ENCODE data around the gene PALLD. TPM values are rescaled to one million over a fixed set of nuclear protein-coding genes. Genes with fewer than 3 reads are reported as not detected.

PALLD gene
- total RNA-seq, 2 experiments from 2014 or later, result 1.5 to 3.7 TPM

GRCh38 chr4:168636506-168637196 lies 139.8 kb downstream of the PALLD start:
- Mint-ChIP-seq H3K36me3 (no peaks in the 10 kb centered on the region), H3K27ac (no peak overlapping the region), H3K4me1 (peaks cover 8% of the 10 kb centered on the region), H3K27me3 (peaks cover 56% of the 10 kb centered on the region), H3K9me3 (ENCODE audit: low read depth) (no peaks in the 10 kb centered on the region), H3K4me3 (no peak overlapping the region)
- ATAC-seq (no peak), DNase-seq (no peak)
- CTCF ChIA-PET, result no interaction called here

GRCh38 chr4:168637872-168638756 lies 141.3 kb downstream of the PALLD start:
- ATAC-seq, result no peak
- Mint-ChIP-seq H3K4me3 (no peak overlapping the region), H3K4me1 (peaks cover 6% of the 10 kb centered on the region), H3K9me3 (ENCODE audit: low read depth) (no peaks in the 10 kb centered on the region), H3K27ac (no peak overlapping the region), H3K27me3 (peaks cover 41% of the 10 kb centered on the region), H3K36me3 (no peaks in the 10 kb centered on the region)
- CTCF ChIA-PET, result interaction anchor here (0.7 to 1.2 kb wide), 2 partner anchors 9 to 312 kb away, joined by 3 read pairs; no protein-coding TSS in a partner anchor
- no peak for DNase-seq

- Mint-ChIP-seq H3K9me3 (ENCODE audit: low read depth) (no peaks in the 10 kb centered on the region), H3K36me3 (no peaks in the 10 kb centered on the region), H3K4me3 (no peak overlapping the region), H3K27me3 (peaks cover 28% of the 10 kb centered on the region), H3K4me1 (no peaks in the 10 kb centered on the region), H3K27ac (no peak overlapping the region)
- CTCF ChIA-PET, result no interaction called here
- DNase-seq (no peak), ATAC-seq (no peak)
Observed at GRCh38 chr4:168639914-168640313, 143.1 kb downstream of the PALLD start.

DNA sequence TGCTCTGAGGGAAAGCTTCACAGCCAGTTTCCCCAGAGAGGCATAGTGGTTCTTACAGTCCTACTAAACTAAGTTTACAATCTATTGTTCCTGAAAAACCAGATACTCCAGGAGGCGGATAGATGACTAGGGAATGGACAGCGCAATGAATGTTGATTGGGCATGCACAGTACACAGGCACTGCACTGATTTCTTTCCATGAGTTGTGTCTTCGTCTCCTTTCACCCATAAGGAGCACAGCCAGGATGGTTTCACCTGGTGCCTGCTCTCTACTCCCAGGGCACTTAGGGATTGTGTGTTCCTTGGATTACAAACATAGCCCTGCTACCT lies 144.9 kb downstream of the PALLD start:
- no peak overlapping the region for H3K4me3 Mint-ChIP-seq
- CTCF ChIA-PET, result no interaction called here
- peaks cover 17% of the 10 kb centered on the region for H3K27me3 Mint-ChIP-seq
- no peak overlapping the region for H3K27ac Mint-ChIP-seq
- DNase-seq (no peak), ATAC-seq (no peak)
- no peaks in the 10 kb centered on the region for H3K9me3 Mint-ChIP-seq (ENCODE audit: low read depth)
- no peaks in the 10 kb centered on the region for H3K36me3 Mint-ChIP-seq
- H3K4me1 Mint-ChIP-seq, result no peaks in the 10 kb centered on the region

DNA sequence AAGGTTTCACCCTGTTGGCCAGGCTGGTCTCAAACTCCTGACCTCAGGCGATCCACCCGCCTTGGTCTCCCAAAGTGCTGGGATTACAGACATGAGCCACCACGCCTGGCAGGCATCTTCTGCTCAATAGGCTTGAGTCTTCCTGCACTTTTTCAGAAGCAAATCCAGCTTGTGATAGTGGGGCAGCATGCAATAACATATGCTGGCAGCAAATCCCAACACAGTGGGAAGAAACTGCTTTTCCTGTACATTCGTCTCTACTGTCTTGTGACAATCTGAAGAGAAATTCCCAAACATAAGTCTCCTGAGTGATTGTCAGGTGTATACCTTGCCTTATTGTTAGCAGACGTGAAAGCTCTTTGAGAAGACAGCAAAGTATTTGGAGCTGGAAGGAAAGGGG lies 145.7 kb downstream of the PALLD start:
- no peak overlapping the region for H3K4me3 Mint-ChIP-seq
- no peaks in the 10 kb centered on the region for H3K4me1 Mint-ChIP-seq
- H3K27ac Mint-ChIP-seq, result no peak overlapping the region
- H3K9me3 Mint-ChIP-seq (ENCODE audit: low read depth), result no peaks in the 10 kb centered on the region
- peaks cover 13% of the 10 kb centered on the region for H3K27me3 Mint-ChIP-seq
- no peak for DNase-seq
- CTCF ChIA-PET, result no interaction called here
- no peaks in the 10 kb centered on the region for H3K36me3 Mint-ChIP-seq
- ATAC-seq, result no peak

DNA sequence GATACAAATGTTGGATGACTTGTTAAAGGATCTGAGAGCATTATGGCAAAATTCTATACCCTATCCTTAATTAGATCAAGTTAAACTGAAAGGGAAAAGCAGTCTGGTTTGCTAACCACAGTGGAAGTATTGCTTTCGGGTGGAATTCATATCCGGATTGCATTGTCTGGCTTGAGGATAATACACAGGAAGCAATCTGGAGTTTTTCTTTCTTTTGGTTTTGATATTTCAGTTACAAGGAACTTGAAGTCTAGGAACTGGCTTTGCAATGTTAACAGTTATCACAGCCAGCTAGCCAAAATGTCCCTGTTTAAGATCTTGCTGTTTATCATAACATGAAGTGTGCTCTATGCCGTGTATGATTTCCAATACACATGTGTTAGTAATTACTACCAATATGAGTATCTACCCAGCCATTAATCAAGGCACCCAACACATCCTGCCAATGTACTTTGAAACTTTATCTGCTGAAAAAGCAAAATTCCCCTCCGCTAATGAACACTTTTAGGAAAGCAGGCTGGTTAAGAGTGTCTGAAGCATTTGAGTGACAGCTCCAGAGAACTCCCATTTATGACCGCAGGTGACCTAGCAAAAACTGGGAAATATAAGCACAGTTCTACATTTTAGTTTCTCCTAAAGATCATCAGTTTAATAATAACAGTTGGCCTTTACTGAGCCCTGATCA lies 146.4 kb downstream of the PALLD start:
- Mint-ChIP-seq H3K9me3 (ENCODE audit: low read depth) (no peaks in the 10 kb centered on the region), H3K27ac (no peak overlapping the region), H3K4me1 (no peaks in the 10 kb centered on the region), H3K4me3 (no peak overlapping the region), H3K36me3 (no peaks in the 10 kb centered on the region), H3K27me3 (peaks cover 17% of the 10 kb centered on the region)
- CTCF ChIA-PET, result interaction anchor here (0.7 kb wide), 1 partner anchor 839 kb away, joined by 3 read pairs; no protein-coding TSS in a partner anchor
- ATAC-seq (no peak), DNase-seq (no peak)

GRCh38 chr4:168643796-168644159 lies 146.9 kb downstream of the PALLD start:
- no peaks in the 10 kb centered on the region for H3K4me1 Mint-ChIP-seq
- CTCF ChIA-PET, result interaction anchor here (0.7 kb wide), 1 partner anchor 839 kb away, joined by 3 read pairs; no protein-coding TSS in a partner anchor
- H3K4me3 Mint-ChIP-seq, result no peak overlapping the region
- H3K27me3 Mint-ChIP-seq, result peaks cover 17% of the 10 kb centered on the region
- H3K36me3 Mint-ChIP-seq, result no peaks in the 10 kb centered on the region
- no peaks in the 10 kb centered on the region for H3K9me3 Mint-ChIP-seq (ENCODE audit: low read depth)
- ATAC-seq, result no peak
- no peak for DNase-seq
- H3K27ac Mint-ChIP-seq, result no peak overlapping the region

DNA sequence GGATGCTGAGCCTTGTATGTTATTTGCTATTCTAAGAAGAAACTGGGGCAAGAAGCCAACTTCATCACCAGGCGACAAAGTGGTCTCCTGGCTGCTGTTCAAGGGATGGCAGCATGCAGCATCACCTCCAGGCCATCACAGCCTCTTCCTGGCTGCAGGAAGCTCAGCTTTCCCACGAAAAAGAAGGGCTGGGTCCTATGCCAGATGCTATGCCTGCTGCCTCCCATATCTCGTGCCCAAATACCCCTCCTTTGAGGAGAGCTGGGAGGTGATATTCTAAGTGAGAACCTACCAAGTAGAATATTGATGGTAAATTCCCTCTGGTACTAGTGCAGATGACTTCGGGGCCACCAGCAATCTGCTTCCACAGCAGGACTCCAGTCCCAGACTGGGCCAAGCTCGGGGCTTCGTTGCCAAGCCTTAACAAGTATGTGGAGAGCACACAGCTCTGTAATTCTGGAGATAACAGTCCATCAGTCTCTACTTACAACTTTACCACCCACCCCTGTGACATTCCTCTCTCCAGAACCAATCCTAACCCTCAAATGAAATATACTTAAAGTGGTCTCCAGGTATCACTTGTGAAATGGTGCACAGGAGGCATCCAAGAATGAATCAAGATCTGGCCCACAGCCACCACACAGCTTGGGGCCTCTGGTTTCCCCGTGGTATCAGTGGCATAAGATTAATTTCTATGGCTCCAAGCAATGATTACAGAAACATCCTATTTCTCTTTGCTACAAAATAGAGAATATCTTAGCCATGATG lies 149.3 kb downstream of the PALLD start:
- no peaks in the 10 kb centered on the region for H3K4me1 Mint-ChIP-seq
- CTCF ChIA-PET, result no interaction called here
- DNase-seq, result no peak

GRCh38 chr4:168647646-168648375 lies 151.0 kb downstream of the PALLD start:
- no peaks in the 10 kb centered on the region for H3K9me3 Mint-ChIP-seq (ENCODE audit: low read depth)
- CTCF ChIA-PET, result interaction anchor here (0.7 to 1.4 kb wide), 2 partner anchors 9 to 274 kb away, joined by 3 read pairs; no protein-coding TSS in a partner anchor
- H3K27me3 Mint-ChIP-seq, result peaks cover 35% of the 10 kb centered on the region
- ATAC-seq (no peak), DNase-seq (no peak)
- H3K4me1 Mint-ChIP-seq, result no peaks in the 10 kb centered on the region
- H3K27ac Mint-ChIP-seq, result no peak overlapping the region
- no peak overlapping the region for H3K4me3 Mint-ChIP-seq
- no peaks in the 10 kb centered on the region for H3K36me3 Mint-ChIP-seq

More for the DNA sequence above, 149.3 kb downstream of the PALLD start:
- no peak overlapping the region for H3K4me3 Mint-ChIP-seq
- no peak overlapping the region for H3K27ac Mint-ChIP-seq
- no peaks in the 10 kb centered on the region for H3K36me3 Mint-ChIP-seq
- peaks cover 26% of the 10 kb centered on the region for H3K27me3 Mint-ChIP-seq
- no peaks in the 10 kb centered on the region for H3K9me3 Mint-ChIP-seq (ENCODE audit: low read depth)
- no peak for ATAC-seq

GRCh38 chr4:168648494-168648893 lies 151.6 kb downstream of the PALLD start:
- Mint-ChIP-seq H3K4me1 (no peaks in the 10 kb centered on the region), H3K4me3 (no peak overlapping the region), H3K27ac (no peak overlapping the region), H3K27me3 (peaks cover 37% of the 10 kb centered on the region), H3K36me3 (no peaks in the 10 kb centered on the region), H3K9me3 (ENCODE audit: low read depth) (no peaks in the 10 kb centered on the region)
- no peak for ATAC-seq
- CTCF ChIA-PET, result no interaction called here
- no peak for DNase-seq

GRCh38 chr4:168648929-168649328 lies 152.1 kb downstream of the PALLD start:
- no peak for ATAC-seq
- H3K27ac Mint-ChIP-seq, result no peak overlapping the region
- H3K27me3 Mint-ChIP-seq, result peaks cover 40% of the 10 kb centered on the region
- no peak for DNase-seq
- no peaks in the 10 kb centered on the region for H3K4me1 Mint-ChIP-seq
- H3K4me3 Mint-ChIP-seq, result no peak overlapping the region
- no peaks in the 10 kb centered on the region for H3K36me3 Mint-ChIP-seq
- H3K9me3 Mint-ChIP-seq (ENCODE audit: low read depth), result no peaks in the 10 kb centered on the region
- CTCF ChIA-PET, result no interaction called here

GRCh38 chr4:168651374-168651773 lies 154.5 kb downstream of the PALLD start:
- Mint-ChIP-seq H3K9me3 (ENCODE audit: low read depth) (no peaks in the 10 kb centered on the region), H3K27ac (no peak overlapping the region), H3K36me3 (no peaks in the 10 kb centered on the region), H3K27me3 (peaks cover 44% of the 10 kb centered on the region), H3K4me3 (no peak overlapping the region), H3K4me1 (peaks cover 5% of the 10 kb centered on the region)
- CTCF ChIA-PET, result no interaction called here
- ATAC-seq (no peak), DNase-seq (no peak)

Measured in activated CD8-positive, alpha-beta memory T cell treated with anti-CD3 and anti-CD28 coated beads, Interleukin-2, amount 10 ng/mL, durations not matched to agents 7 days and 5 days (primary cell).